Medulla oblongata (tissue), 1 donor: ENCODE results near the gene CLEC16A.
"Not testable (repeated sequence)": the region's sequence is repeated elsewhere in the genome, so short reads cannot be mapped to it uniquely, and the experiment has no call there.

Experiments used
- DNase-seq: peaks from one replicate; pipeline ENCODE4 v3.0.0-alpha.2; 2015; ENCODE audit errors: extremely low spot score

The CLEC16A gene

GRCh38 chr16:11099672-11100205, 155.4 kb downstream of the CLEC16A start:
- DNase-seq = no peak

GRCh38 chr16:11100239-11100750, 155.9 kb downstream of the CLEC16A start:
- peak; percentile 60 for DNase-seq

GRCh38 chr16:11101283-11101682, 156.9 kb downstream of the CLEC16A start:
- DNase-seq = no peak

- DNase-seq = no peak
These were observed 157.5 kb downstream of the CLEC16A start for GRCh38 chr16:11101695-11102522.

GRCh38 chr16:11102523-11102898, 158.1 kb downstream of the CLEC16A start:
- DNase-seq = no peak

- DNase-seq = not testable (repeated sequence)
These were observed 158.9 kb downstream of the CLEC16A start for GRCh38 chr16:11103301-11103700.

GRCh38 chr16:11104168-11105037, 160.0 kb downstream of the CLEC16A start:
- no peak for DNase-seq

GRCh38 chr16:11105038-11105903, 160.9 kb downstream of the CLEC16A start:
- peak; percentile 22 for DNase-seq

- no peak for DNase-seq
These were observed 162.4 kb downstream of the CLEC16A start for GRCh38 chr16:11106726-11107125.

GRCh38 chr16:11107780-11108465, 163.6 kb downstream of the CLEC16A start:
- no peak for DNase-seq

- no peak for DNase-seq
These were observed 164.1 kb downstream of the CLEC16A start for GRCh38 chr16:11108466-11108805.

GRCh38 chr16:11109566-11109965, 165.2 kb downstream of the CLEC16A start:
- DNase-seq = no peak

- DNase-seq = no peak
These were observed 166.8 kb downstream of the CLEC16A start for GRCh38 chr16:11111150-11111549.

- no peak for DNase-seq
These were observed 167.7 kb downstream of the CLEC16A start for GRCh38 chr16:11111856-11112634.

- no peak for DNase-seq
These were observed 168.5 kb downstream of the CLEC16A start for GRCh38 chr16:11112723-11113348.

- DNase-seq = no peak
These were observed 170.2 kb downstream of the CLEC16A start for GRCh38 chr16:11114366-11115164.

GRCh38 chr16:11117576-11118211, 173.3 kb downstream of the CLEC16A start:
- no peak for DNase-seq

- no peak for DNase-seq
These were observed 174.1 kb downstream of the CLEC16A start for GRCh38 chr16:11118479-11118878.
